HCT116 (cell line): ENCODE results near the gene ALDH3A2. TPM values are rescaled to one million over a fixed set of nuclear protein-coding genes. Genes with fewer than 3 reads are reported as not detected.

Experiments used
- ATAC-seq: fragments of 200-7000 bp; cut with Tn5 transposase; 2 replicates; pipeline ENCODE4 v1.9.1; 2020; ENCODE audit warnings: mild to moderate bottlenecking, moderate library complexity
- BruUV-seq: library from RNA; stranded (reverse); fragments of 400-500 nt; replicated peaks from 2 replicates; lab custom pipeline; 2021; lab: Mats Ljungman, UMichigan
- CTCF ChIA-PET: fragments of 300-600 bp; sonication (Branson Sonifier 250); formaldehyde crosslinking; loops from one replicate; lab custom pipeline; 2021; ENCODE audit warnings: antibody characterized with exemption; lab: Charles Lee
- POLR2A ChIA-PET: fragments of 300-600, 350-600 bp; sonication (Branson Sonifier 250); formaldehyde crosslinking; loops from one replicate; lab custom pipeline; 2021; ENCODE audit warnings: antibody characterized with exemption; lab: Charles Lee
- RAD21 ChIA-PET, 2 experiments: fragments of 300-600 bp; sonication (Branson Sonifier 250); formaldehyde crosslinking; loops; one replicate each; lab custom pipeline; 2023; ENCODE audit warnings: low total read pairs in 2 of 2; ENCODE audit not compliant: uncharacterized antibody in 2 of 2, unreplicated experiment in 2 of 2, low non-redundant PET in 1 of 2; lab: Charles Lee
- DNase-seq: peaks from one replicate; pipeline ENCODE4 v3.0.0-alpha.2; 2010; ENCODE audit warnings: low read depth, low spot score
- H2AFZ ChIP-seq: fragments of 200-600 bp; shearing (Covaris generic), sonication (generic); 2 replicates; pipeline ENCODE4 v1.6.1; 2017; ENCODE audit warnings: low read depth, mixed run types, mixed read lengths, antibody characterized with exemption, low read length; ENCODE audit not compliant: poor library complexity, severe bottlenecking
- H3K27ac ChIP-seq: 2 replicates; pipeline ENCODE4 v1.5.1; 2012; ENCODE audit warnings: low read depth, low read length
- H3K27me3 ChIP-seq: fragments of 200-600 bp; sonication (generic); 2 replicates; pipeline ENCODE4 v1.6.1; 2016; ENCODE audit warnings: mixed run types, low read length, mixed read lengths; ENCODE audit not compliant: insufficient read depth
- H3K36me3 ChIP-seq, 2 experiments: fragments of 200-500 bp in 1 of 2; fragments of 200-600 bp in 1 of 2; sonication (Bioruptor generic) in 1 of 2; sonication (generic) in 1 of 2; 2 replicates each; pipeline versions ENCODE4 v1.5.1 to v1.6.1; 2014 to 2016; ENCODE audit warnings: low read length in 2 of 2, inconsistent platforms in 1 of 2, mixed read lengths in 1 of 2, mixed run types in 1 of 2; ENCODE audit not compliant: insufficient read depth in 2 of 2, control insufficient read depth in 1 of 2
- H3K4me1 ChIP-seq, 2 experiments: fragments of 200-600 bp in 1 of 2; sonication (generic) in 1 of 2; 2 replicates each; pipeline versions ENCODE4 v1.5.1 to v1.6.1; 2012 to 2017; ENCODE audit warnings: low read length in 2 of 2, inconsistent platforms in 1 of 2, mild to moderate bottlenecking in 1 of 2, mixed read lengths in 1 of 2, mixed run types in 1 of 2, moderate library complexity in 1 of 2; ENCODE audit not compliant: insufficient read depth in 2 of 2, control insufficient read depth in 1 of 2
- H3K4me2 ChIP-seq: fragments of 200-600 bp; sonication (generic); 2 replicates; pipeline ENCODE4 v1.6.1; 2017; ENCODE audit warnings: mixed run types, low read length, mixed read lengths
- H3K4me3 ChIP-seq, 2 experiments: fragments of 200-600 bp in 1 of 2; sonication (generic) in 1 of 2; replicated peaks in 1 of 2; 2 replicates each; pipeline ENCODE4 v1.5.1; 2011 to 2016; ENCODE audit warnings: low read length in 2 of 2, control low read depth in 1 of 2, low read depth in 1 of 2, mild to moderate bottlenecking in 1 of 2, mixed read lengths in 1 of 2, mixed run types in 1 of 2
- H3K79me2 ChIP-seq: fragments of 200-600 bp; sonication (generic); 2 replicates; pipeline ENCODE4 v1.6.1; 2017; ENCODE audit warnings: mild to moderate bottlenecking, mixed run types, low read length, moderate library complexity, mixed read lengths; ENCODE audit not compliant: insufficient read depth
- H3K9ac ChIP-seq: fragments of 200-600 bp; sonication (generic); 2 replicates; pipeline ENCODE4 v1.6.1; 2016; ENCODE audit warnings: low read length, mixed read lengths
- H3K9me2 ChIP-seq: fragments of 200-600 bp; sonication (generic), shearing (Covaris generic); 2 replicates; pipeline ENCODE4 v1.6.1; 2017; ENCODE audit warnings: mixed run types, mild to moderate bottlenecking, moderate library complexity; ENCODE audit not compliant: insufficient read depth
- H3K9me3 ChIP-seq, 2 experiments: fragments of 200-500 bp in 1 of 2; fragments of 200-600 bp in 1 of 2; sonication (Bioruptor generic) in 1 of 2; sonication (generic) in 1 of 2; 2 replicates each; pipeline ENCODE4 v1.6.1; 2014 to 2017; ENCODE audit warnings: low read length in 2 of 2, mixed read lengths in 2 of 2, inconsistent platforms in 1 of 2, low read depth in 1 of 2, mild to moderate bottlenecking in 1 of 2, mixed run types in 1 of 2, moderate library complexity in 1 of 2; ENCODE audit not compliant: control insufficient read depth in 1 of 2, insufficient read depth in 1 of 2
- H4K20me1 ChIP-seq: fragments of 200-600 bp; sonication (generic), shearing (Covaris generic); 2 replicates; pipeline ENCODE4 v1.6.1; 2017; ENCODE audit warnings: mixed run types, mild to moderate bottlenecking, moderate library complexity; ENCODE audit not compliant: insufficient read depth
- CBX3 ChIP-seq: IDR thresholded peaks from 2 replicates; pipeline ENCODE4 v1.6.1; 2012; ENCODE audit warnings: low read depth
- CEBPB ChIP-seq: IDR thresholded peaks from 2 replicates; pipeline ENCODE4 v1.6.1; 2012; ENCODE audit warnings: low read depth
- CTCF ChIP-seq, 3 experiments: fragments of 200-600 bp in 1 of 3; sonication (generic) in 1 of 3; IDR thresholded peaks in 2 of 3; conservative IDR thresholded peaks in 1 of 3; 2 replicates each; pipeline ENCODE4 v1.5.1; 2012 to 2017; ENCODE audit warnings: low read depth in 2 of 3, low read length in 2 of 3, antibody characterized with exemption in 1 of 3, borderline replicate concordance in 1 of 3, control low read depth in 1 of 3, mild to moderate bottlenecking in 1 of 3, mixed read lengths in 1 of 3, mixed run types in 1 of 3, moderate library complexity in 1 of 3; ENCODE audit not compliant: insufficient read depth in 1 of 3
- EGR1 ChIP-seq: IDR thresholded peaks from 2 replicates; pipeline ENCODE4 v1.6.1; 2012; ENCODE audit warnings: low read depth
- ELF1 ChIP-seq: IDR thresholded peaks from 2 replicates; pipeline ENCODE4 v1.6.1; 2012; ENCODE audit warnings: low read depth, borderline replicate concordance
- EZH2phosphoT487 ChIP-seq: fragments of 200-600 bp; IDR thresholded peaks from 2 replicates; pipeline ENCODE4 v1.6.1; 2018; ENCODE audit warnings: antibody characterized with exemption, borderline replicate concordance
- FOSL1 ChIP-seq: IDR thresholded peaks from 2 replicates; pipeline ENCODE4 v1.6.1; 2012; ENCODE audit warnings: low read depth
- JUND ChIP-seq: IDR thresholded peaks from 2 replicates; pipeline ENCODE4 v1.6.1; 2012
- MAX ChIP-seq: IDR thresholded peaks from 2 replicates; pipeline ENCODE4 v1.6.1; 2012
- POLR2A ChIP-seq: IDR thresholded peaks from 2 replicates; pipeline ENCODE4 v1.7.0; 2011; ENCODE audit warnings: borderline replicate concordance; ENCODE audit not compliant: insufficient read depth, insufficient read length; ENCODE audit errors: extremely low read depth
- POLR2AphosphoS5 ChIP-seq: IDR thresholded peaks from 2 replicates; pipeline ENCODE4 v1.6.1; 2011; ENCODE audit warnings: mild to moderate bottlenecking, low read depth, low read length, moderate library complexity
- RAD21 ChIP-seq: IDR thresholded peaks from 2 replicates; pipeline ENCODE4 v1.6.1; 2012; ENCODE audit warnings: low read depth, mild to moderate bottlenecking
- REST ChIP-seq: IDR thresholded peaks from 2 replicates; pipeline ENCODE4 v1.6.1; 2012; ENCODE audit warnings: low read depth
- SIN3A ChIP-seq: IDR thresholded peaks from 2 replicates; pipeline ENCODE4 v1.6.1; 2012; ENCODE audit warnings: low read depth
- SP1 ChIP-seq: IDR thresholded peaks from 2 replicates; pipeline ENCODE4 v1.6.1; 2012; ENCODE audit warnings: low read depth
- SRF ChIP-seq: IDR thresholded peaks from 2 replicates; pipeline ENCODE4 v1.6.1; 2012; ENCODE audit warnings: low read depth
- TCF7L2 ChIP-seq: IDR thresholded peaks from 2 replicates; pipeline ENCODE4 v1.7.0; 2011; ENCODE audit warnings: borderline replicate concordance, inconsistent platforms; ENCODE audit not compliant: insufficient read depth, insufficient read length; ENCODE audit errors: extremely low read depth
- ZBTB33 ChIP-seq: IDR thresholded peaks from 2 replicates; pipeline ENCODE4 v1.6.1; 2011; ENCODE audit warnings: mild to moderate bottlenecking, low read length, moderate library complexity; ENCODE audit not compliant: insufficient replicate concordance; ENCODE audit errors: extremely low read depth
- ZFX ChIP-seq: fragments of 450-650 bp; IDR thresholded peaks from 2 replicates; pipeline ENCODE4 v1.6.1; 2017
- ZNF274 ChIP-seq: fragments of 200-500 bp; sonication (Bioruptor generic); IDR thresholded peaks from 2 replicates; pipeline ENCODE4 v1.6.1; 2014; ENCODE audit warnings: mild to moderate bottlenecking, low read depth, low read length, inconsistent platforms
- intact Hi-C: fragments of 100-400 bp; cut with micrococcal nuclease; formaldehyde crosslinking; loops from 2 replicates; pipeline ENCODE4 v1.10.0; 2022
- total RNA-seq: library from RNA; stranded (reverse); gene quantifications from one replicate; pipeline ENCODE4 v1.2.1, GENCODE V29; 2021; ENCODE audit not compliant: unreplicated experiment

The ALDH3A2 gene
- total RNA-seq, 1 experiment from 2014 or later = 86.8 TPM

- intact Hi-C loops = no loop called here
- BruUV-seq = no TSS peak
- Histone ChIP-seq H3K36me3 (no peaks in the 10 kb centered on the region), H3K9me2 (no peaks in the 10 kb centered on the region), H3K4me2 (no peak within 1 kb of the TSS), H3K79me2 (no peaks in the 10 kb centered on the region), H2AFZ (no peak within 1 kb of the TSS), H3K4me3 (no peak within 1 kb of the TSS), H3K9ac (no peak within 1 kb of the TSS), H4K20me1 (no peaks in the 10 kb centered on the region), H3K4me1 (peaks cover 11 to 34% of the 10 kb centered on the region in 2 experiments; a peak in 3 of 4 replicates), H3K27me3 (no peaks in the 10 kb centered on the region), H3K27ac (no peak within 1 kb of the TSS), H3K9me3 (no peaks in the 10 kb centered on the region)
- no peak for DNase-seq
- no peak for ATAC-seq
- ChIA-PET POLR2A (no interaction called here), CTCF (no interaction called here), RAD21 (no interaction called here)
- TF ChIP-seq CTCF (IDR thresholded peaks at IDR 0.05 in 2 of 3, conservative IDR thresholded peaks at IDR 0.05 in 1 of 3; ENCODE audit: borderline replicate concordance in 1 of 3, insufficient read depth in 1 of 3, low read depth in 2 of 3, low read length in 2 of 3) = no peak
- TF ChIP-seq CEBPB = no peak
- TF ChIP-seq ZFX = no peak
- no peak for TF ChIP-seq RAD21
- TF ChIP-seq EGR1 = no peak
- no peak for TF ChIP-seq ELF1
- no peak for TF ChIP-seq REST
- no peak for TF ChIP-seq ZBTB33
- no peak for TF ChIP-seq ZNF274
- no peak for TF ChIP-seq SP1
- no peak for TF ChIP-seq POLR2A
- TF ChIP-seq CBX3 = no peak
- no peak for TF ChIP-seq JUND
- TF ChIP-seq EZH2phosphoT487 = no peak
- no peak for TF ChIP-seq MAX
- TF ChIP-seq FOSL1 = no peak
- no peak for TF ChIP-seq SIN3A
- no peak for TF ChIP-seq POLR2AphosphoS5
- TF ChIP-seq TCF7L2 = no peak
- no peak for TF ChIP-seq SRF
These were observed 67.8 kb downstream of the ALDH3A2 start, which contains the start of gene SLC47A2 for GRCh38 chr17:19716108-19717030. TSS of gene SLC47A2 (minus strand) at chr17:19716584. CDS start at chr17:19716555, 29 bp downstream.
